Activated CD8-positive, alpha-beta memory T cell treated with anti-CD3 and anti-CD28 coated beads for 24 hours (primary cell): ENCODE measurements around the gene C5orf63.
"Not testable (repeated sequence)": the region's sequence is repeated elsewhere in the genome, so short reads cannot be mapped to it uniquely, and the experiment has no call there.

Source experiments
- DNase-seq: peaks from one replicate; pipeline ENCODE4 v3.0.0-alpha.2; 2020

C5orf63 gene

DNA sequence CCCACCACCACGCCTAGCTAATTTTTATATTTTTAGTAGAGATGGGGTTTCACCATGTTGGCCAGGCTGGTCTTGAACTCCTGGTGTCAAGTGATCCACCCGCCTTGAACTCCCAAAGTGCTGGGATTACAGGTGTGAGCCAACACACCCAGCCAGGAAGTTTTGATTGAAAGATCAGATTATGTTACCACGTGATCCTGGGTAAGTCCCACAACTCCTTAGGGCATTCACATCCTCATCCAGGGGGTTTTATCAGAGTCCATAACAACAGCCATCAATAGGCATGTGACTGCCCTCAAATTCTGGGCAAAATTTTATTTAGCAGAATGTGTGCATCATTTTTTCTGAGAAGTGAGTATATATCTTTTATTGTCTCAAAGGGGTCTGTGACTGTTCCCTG lies 68.0 kb downstream of the C5orf63 start:
- DNase-seq: not testable (repeated sequence)

DNA sequence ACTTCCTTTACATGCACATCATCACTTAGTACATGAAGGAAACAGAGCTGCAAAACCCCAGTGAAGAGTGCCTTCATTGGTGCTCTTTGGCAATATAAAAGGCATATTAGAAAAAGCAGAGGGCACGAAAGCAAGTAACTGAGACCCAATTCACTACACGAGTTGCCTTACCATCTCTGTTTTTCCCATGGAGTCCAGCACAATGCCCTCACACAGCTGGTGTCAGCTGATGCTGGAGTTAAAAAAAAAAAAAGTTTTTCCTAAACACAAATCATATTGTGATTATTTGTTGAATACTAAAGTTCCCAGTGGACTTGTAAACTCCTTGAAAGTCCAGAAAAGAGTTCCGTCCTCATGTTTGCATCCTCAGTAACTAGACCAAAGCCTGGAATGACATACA lies 68.6 kb downstream of the C5orf63 start:
- DNase-seq: no peak

- DNase-seq: no peak
Observed at GRCh38 chr5:127003798-127004495, 69.4 kb downstream of the C5orf63 start.

GRCh38 chr5:127002390-127002789 lies 70.9 kb downstream of the C5orf63 start:
- DNase-seq: no peak

- no peak for DNase-seq
Observed at GRCh38 chr5:127001621-127002296, 71.5 kb downstream of the C5orf63 start.
